ENCODE results near the gene CORO2B.

DNA sequence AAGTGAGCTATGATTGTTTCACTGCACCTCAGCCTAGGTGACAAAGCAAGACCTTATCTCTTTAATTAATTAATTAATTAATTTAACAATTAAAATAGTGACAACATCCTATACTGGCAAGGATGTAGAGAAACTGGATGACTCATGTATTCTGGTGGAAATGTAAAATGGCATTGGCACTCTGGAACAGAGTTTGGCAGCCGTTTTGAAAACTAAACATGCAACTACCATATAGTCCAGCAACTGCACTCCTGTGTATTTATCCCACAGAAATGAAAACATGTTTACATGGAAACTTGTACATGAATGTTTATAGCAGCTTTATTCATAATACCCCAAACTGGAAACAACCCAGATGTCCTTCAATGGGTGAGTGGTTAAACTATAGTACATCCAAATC, 185.3 kb downstream of the CORO2B start:
- TF ChIP-seq CTCF (IDR thresholded peaks at IDR 0.05; ENCODE audit: low read length) = no peak
- no peak for TF ChIP-seq EZH2 (optimal IDR thresholded peaks at IDR 0.05; ENCODE audit: low read depth, low read length)
- TF ChIP-seq EZH2phosphoT487 (IDR thresholded peaks at IDR 0.05; ENCODE audit: low read length) = no peak
